HL-60/S4 (cell line): ENCODE data around the gene HOXA3.

Experiments used
- in situ Hi-C: fragments of 300-500 bp; cut with MboI; formaldehyde crosslinking; loops from 2 replicates; pipeline ENCODE4 v1.14.3; 2022; ENCODE audit warnings: low sequenced_read_pairs

The HOXA3 gene

DNA sequence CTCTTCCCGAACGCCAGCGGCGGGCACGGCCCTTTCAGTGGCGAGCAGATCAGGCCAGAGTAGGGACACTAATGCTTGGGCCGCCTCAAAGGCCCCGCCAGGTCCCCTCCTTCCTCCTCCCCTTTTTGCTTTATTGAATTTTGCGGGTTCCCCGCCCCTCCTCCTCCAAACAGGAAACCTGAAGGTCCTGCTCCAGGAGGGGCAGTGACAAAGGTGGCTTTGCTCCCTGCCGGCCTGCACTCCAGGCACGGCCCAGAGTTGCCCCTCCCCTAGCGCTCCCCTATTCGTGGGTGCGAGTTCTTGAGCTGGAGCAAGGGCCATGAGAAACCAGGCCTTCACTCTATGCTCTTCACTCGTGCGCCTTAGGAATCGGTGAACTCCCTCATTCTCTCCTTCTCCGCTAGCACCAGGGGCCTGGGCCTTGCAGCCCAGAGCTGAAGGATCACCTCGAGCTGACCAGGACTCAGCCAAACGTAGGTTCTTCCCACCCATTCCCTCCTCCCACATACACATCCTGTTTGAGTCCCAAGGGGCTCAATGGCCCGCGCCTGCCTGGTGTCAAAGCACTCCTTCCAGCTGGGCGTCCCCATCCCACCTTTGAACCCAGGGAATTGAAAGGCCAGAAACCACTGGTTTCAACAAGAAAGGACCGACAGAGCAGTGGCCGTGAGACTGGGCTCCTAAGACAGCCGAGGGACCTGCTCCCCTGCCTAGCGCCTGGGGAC lies 4.2 kb downstream of the HOXA3 start:
- in situ Hi-C loops, result no loop called here

GRCh38 chr7:27147199-27148030 lies 5.0 kb downstream of the HOXA3 start, which contains the start of gene HOXA6:
Gene HOXA6, minus strand, starts transcription at chr7:27147774. Its CDS starts 25 bp downstream, at chr7:27147749.
- in situ Hi-C loops, result no loop called here

DNA sequence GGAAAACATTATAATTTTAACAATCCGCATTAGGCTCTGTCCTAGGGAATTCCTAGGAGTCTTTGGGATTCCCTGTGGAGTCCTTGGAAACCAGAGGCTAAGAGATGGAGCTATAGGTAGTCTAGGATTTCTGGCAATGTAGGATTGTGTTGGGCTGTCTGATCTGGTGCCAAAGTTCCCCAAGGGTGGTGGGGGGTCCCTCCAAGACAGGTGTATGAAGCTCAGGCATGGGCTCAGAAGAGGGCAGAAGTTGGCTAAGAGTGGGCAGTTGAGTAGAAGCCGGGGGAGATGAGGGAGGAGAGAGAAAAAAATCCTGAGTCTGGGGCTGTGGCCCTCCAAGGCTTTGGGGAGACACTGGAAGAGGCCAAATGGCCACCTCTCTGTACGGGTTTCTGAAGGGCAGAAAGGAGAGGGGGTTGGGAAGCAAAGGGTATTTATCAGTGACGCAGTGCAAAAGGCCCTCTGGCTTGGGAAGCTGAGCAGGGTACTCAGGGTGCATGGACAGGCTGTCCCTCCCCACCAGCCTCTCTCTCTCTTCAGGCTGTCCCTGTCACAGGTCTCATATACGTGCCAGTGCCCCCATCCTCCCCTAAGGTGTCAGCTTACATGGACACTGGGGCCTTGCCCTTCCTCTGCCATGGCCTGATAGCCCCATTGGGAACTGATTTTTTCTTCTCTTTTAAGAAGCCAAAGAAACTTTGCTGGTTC lies 5.7 kb downstream of the HOXA3 start:
- in situ Hi-C loops, result no loop called here

- in situ Hi-C loops, result no loop called here
Observed at GRCh38 chr7:27145914-27146412, 6.4 kb downstream of the HOXA3 start.

DNA sequence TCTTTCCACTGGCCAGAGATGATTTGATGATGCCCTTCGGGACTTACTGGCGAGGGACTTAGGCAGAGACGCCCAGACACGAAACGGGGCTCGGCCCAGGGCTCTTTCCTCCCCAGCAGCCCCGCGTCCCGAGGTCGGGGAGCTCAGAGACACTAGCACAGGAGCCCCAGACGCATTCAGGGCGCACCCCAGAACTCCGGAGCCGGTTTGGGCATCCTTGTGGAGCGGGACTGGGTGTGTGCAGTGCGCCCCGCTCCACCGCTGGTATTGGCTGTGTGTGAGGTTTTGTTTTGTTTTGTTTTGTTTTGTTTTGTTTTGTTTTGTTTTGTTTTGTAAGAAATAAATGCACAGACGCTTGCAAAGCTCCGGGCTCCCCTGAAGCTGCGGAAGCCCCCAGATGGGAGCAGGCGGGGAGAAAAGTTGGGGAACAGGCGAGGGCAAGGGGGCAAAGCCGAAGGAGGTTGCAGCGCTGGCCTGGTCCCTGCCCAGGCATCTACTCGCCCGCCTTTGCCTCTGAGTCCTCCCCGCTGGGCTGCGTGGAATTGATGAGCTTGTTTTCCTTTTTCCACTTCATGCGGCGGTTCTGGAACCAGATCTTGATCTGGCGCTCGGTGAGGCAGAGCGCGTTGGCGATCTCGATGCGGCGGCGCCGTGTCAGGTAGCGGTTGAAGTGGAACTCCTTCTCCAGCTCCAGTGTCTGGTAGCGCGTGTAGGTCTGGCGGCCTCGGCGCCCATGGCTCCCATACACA lies 7.0 kb downstream of the HOXA3 start:
- in situ Hi-C loops, result no loop called here

DNA sequence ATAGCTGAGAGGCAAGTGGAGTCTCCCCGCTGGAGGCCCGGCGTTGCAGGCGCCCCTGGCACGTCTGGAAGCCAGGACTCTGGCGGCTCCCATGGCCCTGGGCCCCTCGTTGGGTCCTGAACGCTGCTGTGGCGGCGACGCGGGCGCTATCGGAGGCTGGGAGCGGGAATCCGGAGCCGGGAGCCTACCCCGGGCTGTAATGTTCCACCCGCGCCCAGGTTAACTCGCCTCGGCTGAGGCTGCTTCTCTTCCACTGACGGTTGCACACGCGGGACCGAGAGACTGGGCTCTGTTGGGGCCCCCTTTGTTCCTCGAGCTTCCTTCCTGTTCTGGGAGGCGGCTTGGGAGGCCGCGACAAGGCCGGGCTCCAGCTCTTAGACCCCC lies 7.6 kb downstream of the HOXA3 start:
- in situ Hi-C loops, result no loop called here

DNA sequence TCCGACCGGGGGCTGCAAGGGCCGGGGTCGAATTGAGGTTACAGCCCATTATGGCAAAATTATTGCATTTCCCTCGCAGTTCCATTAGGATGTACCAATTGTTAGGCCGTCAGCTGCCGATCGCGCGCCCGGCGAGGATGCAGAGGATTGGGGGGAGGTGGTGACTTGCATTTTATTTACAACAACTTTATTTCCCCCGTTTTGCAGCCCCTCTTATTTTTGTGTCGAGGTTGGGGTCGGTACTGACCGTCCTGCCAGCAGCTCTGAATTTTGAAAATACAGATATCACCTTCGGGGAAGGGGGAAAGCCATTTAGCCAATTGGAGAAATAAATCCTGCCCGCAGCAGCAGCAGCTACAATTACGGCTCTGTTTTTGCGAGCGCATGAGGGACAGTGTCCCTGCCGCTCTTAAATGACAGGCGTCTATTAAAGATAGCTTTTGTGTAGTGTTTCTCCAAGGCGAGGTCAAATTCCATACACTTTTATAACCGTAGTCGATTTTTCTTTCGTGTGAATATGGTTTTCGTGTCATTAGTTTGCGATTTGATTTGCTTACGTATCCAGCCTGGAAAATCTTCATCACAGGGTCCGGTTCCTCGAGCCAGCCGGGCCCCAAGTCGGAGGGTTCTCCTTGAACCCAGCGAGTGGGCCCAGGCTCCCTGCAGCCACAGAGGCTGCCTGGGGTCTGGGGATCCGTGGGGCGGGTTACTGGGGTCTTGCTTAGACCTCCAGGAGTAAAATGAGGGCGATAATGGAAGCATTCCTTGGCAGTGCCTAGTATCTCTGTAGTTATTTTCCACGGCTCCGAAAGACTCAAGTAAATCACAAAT lies 8.2 kb downstream of the HOXA3 start:
- in situ Hi-C loops, result no loop called here

DNA sequence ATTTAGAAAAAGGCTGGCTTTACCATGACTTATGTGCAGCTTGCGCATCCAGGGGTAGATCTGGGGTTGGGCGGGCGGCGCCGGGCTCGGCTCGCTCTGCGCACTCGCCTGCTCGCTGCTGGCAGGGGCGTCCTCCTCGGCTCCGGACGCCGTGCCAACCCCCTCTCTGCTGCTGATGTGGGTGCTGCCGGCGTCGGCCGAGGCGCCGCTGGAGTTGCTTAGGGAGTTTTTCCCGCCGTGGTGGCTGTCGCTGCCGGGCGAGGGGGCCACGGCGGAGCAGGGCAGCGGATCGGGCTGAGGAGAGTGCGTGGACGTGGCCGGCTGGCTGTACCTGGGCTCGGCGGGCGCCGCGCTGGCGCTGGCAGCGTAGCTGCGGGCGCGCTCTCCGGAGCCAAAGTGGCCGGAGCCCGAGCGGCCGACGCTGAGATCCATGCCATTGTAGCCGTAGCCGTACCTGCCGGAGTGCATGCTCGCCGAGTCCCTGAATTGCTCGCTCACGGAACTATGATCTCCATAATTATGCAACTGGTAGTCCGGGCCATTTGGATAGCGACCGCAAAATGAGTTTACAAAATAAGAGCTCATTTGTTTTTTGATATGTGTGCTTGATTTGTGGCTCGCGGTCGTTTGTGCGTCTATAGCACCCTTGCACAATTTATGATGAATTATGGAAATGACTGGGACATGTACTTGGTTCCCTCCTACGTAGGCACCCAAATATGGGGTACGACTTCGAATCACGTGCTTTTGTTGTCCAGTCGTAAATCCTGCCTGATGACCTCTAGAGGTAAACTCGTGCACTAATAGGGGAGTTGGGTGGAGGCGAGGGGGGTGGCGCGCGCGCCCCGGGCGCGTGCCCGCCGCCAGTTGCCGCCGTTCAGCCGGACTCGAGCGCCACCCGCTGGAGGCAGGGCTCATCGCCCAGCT lies 9.1 kb downstream of the HOXA3 start, which contains the start of gene HOXA5:
HOXA5 (minus strand) TSS at position 659 of the 927 bp plus-strand sequence; CDS start at position 585, 74 bp downstream.
- in situ Hi-C loops, result no loop called here

DNA sequence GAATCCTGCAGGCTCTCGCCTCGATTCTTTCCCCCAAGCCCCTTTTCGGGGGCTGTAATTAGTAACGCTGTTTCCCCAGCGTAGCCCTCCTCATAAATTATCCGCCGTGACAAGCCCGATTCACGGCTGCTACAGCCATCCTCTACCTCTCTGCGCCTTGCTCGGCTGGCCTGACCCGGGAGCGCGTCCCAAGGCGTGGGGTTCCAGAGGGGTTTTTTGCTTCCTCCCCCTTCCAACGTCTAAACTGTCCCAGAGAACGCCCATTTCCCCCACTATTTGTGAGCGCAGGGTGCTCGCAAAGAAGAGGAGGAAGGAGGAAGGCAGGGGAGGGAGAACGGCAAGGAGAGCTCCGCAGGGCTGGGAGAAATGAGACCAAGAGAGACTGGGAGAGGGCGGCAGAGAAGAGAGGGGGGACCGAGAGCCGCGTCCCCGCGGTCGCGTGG lies 9.8 kb downstream of the HOXA3 start:
- in situ Hi-C loops, result no loop called here

DNA sequence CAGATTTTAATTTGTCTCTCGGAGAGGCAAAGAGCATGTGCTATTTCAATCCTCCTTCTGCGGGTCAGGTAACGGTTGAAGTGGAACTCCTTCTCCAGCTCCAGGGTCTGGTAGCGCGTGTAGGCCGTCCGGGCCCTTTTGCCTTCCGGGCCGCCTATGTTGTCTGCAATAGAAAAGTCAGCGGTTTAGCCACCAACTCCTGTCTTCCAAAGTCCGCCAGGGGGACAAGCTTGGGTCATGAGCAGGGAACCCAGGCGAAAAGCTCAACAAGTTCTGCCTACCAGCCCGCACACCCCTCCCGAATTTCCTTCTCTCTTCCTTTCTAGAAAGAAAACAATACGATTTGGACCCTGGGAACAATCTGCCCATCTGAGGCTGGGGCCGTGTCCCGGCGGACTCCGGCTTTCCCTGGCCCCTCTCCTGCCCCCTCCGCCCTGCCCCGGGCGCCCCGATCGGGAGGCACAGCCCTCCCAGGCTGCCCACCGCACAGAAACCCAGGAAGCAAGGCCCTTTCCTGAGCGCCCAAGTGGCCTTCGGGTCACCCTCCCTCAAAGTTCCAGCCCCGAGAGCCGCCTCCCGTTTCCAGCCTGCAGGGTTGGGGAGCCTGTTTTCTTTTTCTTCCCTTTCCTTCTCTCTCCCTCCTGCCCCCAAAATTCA lies 10.3 kb downstream of the HOXA3 start:
- in situ Hi-C loops, result no loop called here

DNA sequence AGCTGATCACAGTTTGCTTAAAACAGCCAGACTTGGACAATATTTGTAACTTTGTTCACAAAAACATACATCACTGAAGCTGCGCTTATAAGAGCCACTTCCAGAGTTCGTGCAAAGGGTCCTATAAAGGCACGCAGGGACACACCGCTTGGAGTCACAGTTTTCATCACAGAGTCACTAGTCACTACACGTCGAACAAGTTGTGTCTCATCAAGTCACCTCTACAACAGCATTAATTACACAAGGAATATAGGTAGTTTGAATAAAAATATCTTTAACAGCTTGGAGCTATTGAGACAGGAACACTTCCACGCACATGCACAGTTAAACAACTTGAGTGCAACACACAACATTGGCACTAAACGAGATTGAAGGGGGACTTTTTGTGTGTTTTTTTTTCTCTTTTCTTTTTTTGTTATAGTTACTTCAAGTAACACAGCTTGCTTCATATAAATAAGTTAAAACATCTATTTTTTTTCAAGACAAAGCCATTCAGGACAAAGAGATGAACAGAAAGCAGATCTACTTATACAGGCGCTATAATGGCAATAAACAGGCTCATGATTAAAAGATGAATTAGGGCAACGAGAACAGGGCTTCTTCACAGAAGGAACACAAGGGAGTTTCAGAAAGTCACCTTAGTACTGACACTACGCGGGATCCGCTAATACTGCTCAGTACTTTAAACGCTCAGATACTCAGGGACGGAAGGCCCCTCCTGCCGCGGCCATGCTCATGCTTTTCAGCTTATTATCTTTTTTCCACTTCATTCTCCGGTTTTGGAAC lies 11.1 kb downstream of the HOXA3 start:
- in situ Hi-C loops, result no loop called here

GRCh38 chr7:27140126-27140857 lies 12.1 kb downstream of the HOXA3 start:
- in situ Hi-C loops, result no loop called here

DNA sequence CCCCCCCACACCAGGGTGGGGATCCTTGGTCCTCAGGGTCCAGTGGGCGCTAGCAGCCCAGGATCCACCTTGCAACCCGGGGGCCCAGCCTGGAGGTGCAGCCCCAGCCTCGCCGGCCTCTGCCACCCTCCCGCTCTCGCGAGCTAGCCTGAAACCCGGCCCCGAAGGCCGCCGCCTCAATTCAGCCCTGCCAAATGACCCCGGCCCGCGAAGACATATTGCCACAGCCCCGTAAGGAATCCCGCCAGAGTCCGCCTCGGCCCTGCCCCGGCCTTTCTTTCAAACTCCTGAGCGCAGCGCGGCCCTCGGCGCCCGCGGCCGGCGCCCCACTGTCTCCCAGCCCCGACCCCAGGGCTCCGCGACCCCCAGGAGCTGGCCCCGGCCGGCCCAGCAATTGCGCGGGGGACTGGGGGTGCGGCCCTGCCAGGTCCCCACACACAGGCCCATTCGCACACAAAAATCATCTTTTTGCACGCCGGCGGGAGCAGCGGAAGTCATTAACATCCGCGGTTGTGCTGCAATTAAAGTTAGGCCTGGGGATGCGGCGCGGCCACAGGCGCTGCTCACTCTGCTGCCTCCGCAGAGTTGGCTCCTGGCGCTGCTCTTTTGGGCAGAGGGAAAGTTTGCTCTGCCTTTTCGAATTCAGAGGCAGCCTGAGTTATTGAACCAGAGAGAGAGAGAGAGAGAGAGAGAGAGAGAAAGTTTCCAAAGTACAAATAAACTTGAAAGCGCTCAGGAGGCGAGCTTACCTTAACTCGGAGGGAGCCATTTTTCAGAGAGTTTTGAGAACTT lies 12.9 kb downstream of the HOXA3 start:
- in situ Hi-C loops, result no loop called here

DNA sequence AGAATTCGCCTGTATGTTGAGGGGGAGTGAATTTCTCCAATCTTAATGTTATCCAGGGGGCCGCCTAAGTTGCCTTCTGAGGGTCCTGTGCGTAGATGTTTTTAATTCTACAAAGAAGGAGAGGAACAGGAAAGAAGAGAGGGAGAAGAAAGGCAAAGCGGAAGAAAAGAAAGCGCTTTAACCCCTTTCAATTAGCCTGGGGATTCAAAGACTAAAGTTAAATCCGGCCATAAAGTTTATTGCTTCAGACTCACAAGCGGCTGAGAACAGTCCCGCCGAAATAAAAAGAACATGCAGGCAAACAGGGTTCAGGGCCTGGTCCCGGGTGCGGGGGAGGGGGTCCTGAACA lies 13.4 kb downstream of the HOXA3 start:
- in situ Hi-C loops, result no loop called here

DNA sequence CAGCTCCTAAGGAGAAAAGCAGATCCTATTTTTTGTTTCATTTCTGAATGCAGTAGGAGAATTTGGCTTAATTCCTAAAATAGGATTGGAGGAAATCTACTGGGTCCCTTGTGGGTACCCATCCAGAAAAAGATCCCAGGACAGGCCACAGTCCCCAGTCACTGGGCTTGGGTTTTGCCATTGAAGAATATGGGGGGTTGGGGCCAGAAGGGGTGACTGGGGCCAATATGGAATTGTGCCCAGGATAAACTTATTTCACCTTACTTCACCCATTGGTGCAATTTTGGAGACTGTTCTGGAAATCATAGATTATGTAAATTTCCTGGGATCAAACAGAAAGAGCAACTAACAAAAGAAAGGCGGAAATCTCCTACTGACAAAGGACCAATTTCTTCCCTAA lies 13.9 kb downstream of the HOXA3 start:
- in situ Hi-C loops, result no loop called here
